ENCODE results near the gene RFX1. TPM values are rescaled to one million over a fixed set of nuclear protein-coding genes. Genes with fewer than 3 reads are reported as not detected.

Gene RFX1
- total and polyA plus RNA-seq, 2 donors (not counting 1 experiment from before 2014, with no cell fraction given) = 9.2 to 33.3 TPM

- Histone ChIP-seq H3K4me3 (ENCODE audit: control extremely low read depth in 1 of 5, extremely low read depth in 1 of 5, insufficient read depth in 1 of 5, low read depth in 2 of 5, low read length in 4 of 5) (no peak overlapping the region), H3K27ac (ENCODE audit: low read length in 2 of 2) (no peak overlapping the region), H3K9me3 (ENCODE audit: control extremely low read depth in 1 of 3, control insufficient read depth in 2 of 3, insufficient read depth in 1 of 3, low read length in 2 of 3) (no peaks in the 10 kb centered on the region), H4K20me1 (ENCODE audit: control insufficient read depth, insufficient read depth, low read length, poor library complexity, severe bottlenecking) (no peaks in the 10 kb centered on the region), H3K27me3 (replicated peaks in 1 of 4; ENCODE audit: control extremely low read depth in 1 of 4, control insufficient read depth in 3 of 4, insufficient read depth in 4 of 4, low read length in 3 of 4) (peaks cover 0 to 22% (median 10%) of the 10 kb centered on the region in 4 experiments), H3K4me2 (replicated peaks; ENCODE audit: low read depth, low read length, poor library complexity, severe bottlenecking) (no peak overlapping the region), H3K36me3 (replicated peaks in 1 of 2; ENCODE audit: control extremely low read depth in 1 of 2, control insufficient read depth in 1 of 2, extremely low read depth in 1 of 2, insufficient read depth in 2 of 2, low read length in 1 of 2) (no peaks in the 10 kb centered on the region), H3K79me2 (ENCODE audit: control insufficient read depth, insufficient read depth, low read length) (no peaks in the 10 kb centered on the region), H3K4me1 (ENCODE audit: control insufficient read depth in 2 of 2, insufficient read depth in 2 of 2, low read length in 2 of 2) (peaks cover 0 to 4% of the 10 kb centered on the region in 2 donors), H2AFZ (ENCODE audit: insufficient read depth, low read depth, low read length, poor library complexity, severe bottlenecking) (no peak overlapping the region), H3K9ac (ENCODE audit: low read length) (no peak overlapping the region)
- Mint-ChIP-seq H3K4me3 (no peak overlapping the region), H3K4me1 (peaks cover 10% of the 10 kb centered on the region), H3K9me3 (ENCODE audit: insufficient read depth) (no peaks in the 10 kb centered on the region), H3K27me3 (peaks cover 16% of the 10 kb centered on the region), H3K27ac (no peak overlapping the region)
- POLR2A ChIA-PET = no interaction called here
- no peak for TF ChIP-seq CTCF (IDR thresholded peaks at IDR 0.05)
- TF ChIP-seq EZH2 (IDR thresholded peaks at IDR 0.05; ENCODE audit: borderline replicate concordance, insufficient read depth, low read depth, low read length, poor library complexity, severe bottlenecking) = no peak
- DNase-seq (no peak), ATAC-seq (ENCODE audit: low read depth) (no peak)
- intact Hi-C loops (cut with micrococcal nuclease) = no loop called here
- CTCF ChIA-PET = interaction anchor here (1.2 kb wide), 1 partner anchor 96 kb away, joined by 3 read pairs; the partner anchor contains the start of gene IL27RA
- WGBS (ENCODE audit: insufficient coverage) = 88% methylated on average over 11 of the region's 22 CpGs
These were observed 70.2 kb downstream of the RFX1 start for GRCh38 chr19:13935765-13936510.

GRCh38 chr19:13934785-13935109 lies 71.4 kb downstream of the RFX1 start:
- ChIA-PET CTCF (interaction anchor here (0.9 to 1.0 kb wide), 2 partner anchors 17 to 112 kb away, joined by 3 to 4 read pairs; partner anchors contain the start of gene DCAF15), POLR2A (no interaction called here)
- H2AFZ ChIP-seq (ENCODE audit: insufficient read depth, low read depth, low read length, poor library complexity, severe bottlenecking) = no peak overlapping the region
- Mint-ChIP-seq H3K9me3 (ENCODE audit: insufficient read depth) (no peaks in the 10 kb centered on the region), H3K27me3 (peaks cover 16% of the 10 kb centered on the region), H3K27ac (no peak overlapping the region), H3K4me1 (peaks cover 10% of the 10 kb centered on the region), H3K4me3 (no peak overlapping the region)
- TF ChIP-seq EZH2 (IDR thresholded peaks at IDR 0.05; ENCODE audit: borderline replicate concordance, insufficient read depth, low read depth, low read length, poor library complexity, severe bottlenecking) = no peak
- TF ChIP-seq CTCF (IDR thresholded peaks at IDR 0.05) = no peak
- DNase-seq (no peak), ATAC-seq (ENCODE audit: low read depth) (no peak)
- no peak overlapping the region for H3K4me2 ChIP-seq (replicated peaks; ENCODE audit: low read depth, low read length, poor library complexity, severe bottlenecking)
- no peaks in the 10 kb centered on the region for H3K36me3 ChIP-seq (replicated peaks in 1 of 2; ENCODE audit: control extremely low read depth in 1 of 2, control insufficient read depth in 1 of 2, extremely low read depth in 1 of 2, insufficient read depth in 2 of 2, low read length in 1 of 2)
- H3K9ac ChIP-seq (ENCODE audit: low read length) = no peak overlapping the region
- H3K9me3 ChIP-seq (ENCODE audit: control extremely low read depth in 1 of 3, control insufficient read depth in 2 of 3, insufficient read depth in 1 of 3, low read length in 2 of 3) = no peaks in the 10 kb centered on the region
- H3K27ac ChIP-seq (ENCODE audit: low read length in 2 of 2) = no peak overlapping the region
- H3K4me1 ChIP-seq (ENCODE audit: control insufficient read depth in 2 of 2, insufficient read depth in 2 of 2, low read length in 2 of 2) = peaks cover 0 to 4% of the 10 kb centered on the region in 2 donors
- intact Hi-C loops (cut with micrococcal nuclease) = loop anchor here (1.0 kb wide), 1 partner anchor 109 kb away; no protein-coding TSS in a partner anchor
- H4K20me1 ChIP-seq (ENCODE audit: control insufficient read depth, insufficient read depth, low read length, poor library complexity, severe bottlenecking) = no peaks in the 10 kb centered on the region
- 97% methylated on average over 2 of the region's 2 CpGs for WGBS (ENCODE audit: insufficient coverage)
- no peak overlapping the region for H3K4me3 ChIP-seq (ENCODE audit: control extremely low read depth in 1 of 5, extremely low read depth in 1 of 5, insufficient read depth in 1 of 5, low read depth in 2 of 5, low read length in 4 of 5)
- H3K27me3 ChIP-seq (replicated peaks in 1 of 4; ENCODE audit: control extremely low read depth in 1 of 4, control insufficient read depth in 3 of 4, insufficient read depth in 4 of 4, low read length in 3 of 4) = peaks cover 0 to 22% (median 10%) of the 10 kb centered on the region in 4 experiments
- H3K79me2 ChIP-seq (ENCODE audit: control insufficient read depth, insufficient read depth, low read length) = no peaks in the 10 kb centered on the region

Measured in B cell (primary cell).